GM18520 (cell line): ENCODE results near the gene FRMD4A.

ENCODE experiments used
- ATAC-seq: cut with Tn5 transposase; IDR thresholded peaks from one replicate; pipeline ENCODE4 v1.9.1; 2021; ENCODE audit not compliant: unreplicated experiment

The FRMD4A gene

GRCh38 chr10:14294347-14295059 is 36.2 kb downstream of the FRMD4A start:
- no peak for ATAC-seq

- no peak for ATAC-seq
These were observed 37.2 kb downstream of the FRMD4A start for GRCh38 chr10:14293526-14293925.

DNA sequence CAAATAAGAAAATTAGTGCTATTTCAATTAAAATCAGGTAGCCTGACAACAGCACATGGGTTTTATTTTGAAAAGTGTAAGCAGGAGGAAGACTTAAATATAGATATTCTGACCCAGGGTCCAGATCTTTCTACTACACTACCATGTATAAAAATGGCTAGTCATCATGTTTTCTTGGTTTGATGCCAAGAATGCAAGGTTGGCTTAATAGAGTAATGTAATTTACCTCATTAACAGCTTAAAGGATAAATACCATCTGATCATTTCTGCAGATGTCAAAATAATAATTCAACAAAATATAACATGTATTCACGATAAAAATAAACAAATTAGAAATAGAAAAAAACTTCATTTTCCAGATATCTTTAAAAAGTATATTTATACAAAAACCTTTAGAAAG is 39.4 kb downstream of the FRMD4A start:
- no peak for ATAC-seq

DNA sequence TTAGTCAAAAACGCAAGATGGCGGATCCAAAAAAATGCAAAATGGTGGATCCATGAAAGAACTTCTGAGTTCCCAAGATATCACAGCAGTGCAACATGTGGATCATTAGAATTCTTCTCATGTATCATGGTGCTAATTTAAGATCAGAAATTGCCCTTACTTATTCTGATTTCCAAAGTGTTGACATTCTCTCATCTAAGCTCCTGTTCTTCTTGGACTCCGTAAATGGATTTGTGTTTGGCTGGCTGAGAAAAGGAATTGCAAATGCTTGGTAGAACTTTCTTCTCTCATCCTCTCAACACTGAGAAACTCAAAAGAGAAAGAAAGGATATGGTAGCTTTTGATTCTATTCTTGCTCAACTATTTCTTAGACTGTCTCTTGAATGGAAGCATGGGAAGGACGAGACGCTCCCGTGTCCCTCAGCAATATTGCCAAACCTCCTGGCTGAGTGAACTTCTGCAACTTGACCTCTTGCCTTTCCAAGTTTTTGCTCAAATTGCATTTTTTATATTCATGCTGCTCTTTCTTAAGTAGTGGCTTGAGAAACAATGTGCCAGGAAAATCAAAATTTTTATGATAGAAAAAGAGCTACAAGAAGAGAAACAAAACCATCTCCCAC is 44.7 kb downstream of the FRMD4A start:
- no peak for ATAC-seq

DNA sequence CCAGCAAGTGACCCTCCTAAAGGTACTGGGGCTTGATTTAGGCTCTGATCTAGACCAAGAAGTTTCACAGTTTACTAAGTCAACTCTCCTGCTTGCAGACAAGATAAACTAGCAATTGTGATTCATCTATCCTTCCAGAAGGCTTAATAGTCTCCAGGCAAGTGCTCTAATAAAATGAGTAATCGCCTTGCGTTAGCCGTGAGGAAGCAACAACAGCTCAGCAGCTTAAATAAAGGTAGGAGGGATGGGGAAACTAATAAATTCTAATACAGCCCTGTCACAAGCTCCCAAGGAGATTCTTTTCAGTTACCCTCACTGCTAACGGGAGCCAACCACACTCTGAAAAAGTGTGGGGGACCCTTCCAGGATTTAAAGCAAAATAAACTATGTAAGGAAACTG is 48.4 kb downstream of the FRMD4A start:
- no peak for ATAC-seq

GRCh38 chr10:14278533-14278932 is 52.2 kb downstream of the FRMD4A start:
- ATAC-seq: no peak

DNA sequence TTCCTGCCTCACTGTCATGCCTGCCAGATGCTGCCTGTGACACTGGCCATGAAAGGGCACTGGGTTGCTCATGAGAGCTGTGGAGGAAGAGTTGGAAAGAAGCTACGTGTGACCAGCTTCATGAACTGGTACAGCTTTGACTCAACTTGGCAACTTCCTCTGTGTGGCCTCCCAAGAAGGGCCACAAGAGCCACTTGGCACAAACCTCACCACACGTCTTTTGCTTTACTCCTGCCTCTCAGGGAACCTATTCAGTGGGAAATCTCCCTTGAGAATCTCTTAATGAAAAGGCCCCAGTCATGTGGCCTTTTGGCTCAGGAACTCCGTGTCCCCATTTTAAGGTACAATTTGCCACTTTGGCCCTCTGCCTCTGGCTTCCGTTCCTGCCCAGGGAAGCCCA is 54.5 kb downstream of the FRMD4A start:
- ATAC-seq: no peak

DNA sequence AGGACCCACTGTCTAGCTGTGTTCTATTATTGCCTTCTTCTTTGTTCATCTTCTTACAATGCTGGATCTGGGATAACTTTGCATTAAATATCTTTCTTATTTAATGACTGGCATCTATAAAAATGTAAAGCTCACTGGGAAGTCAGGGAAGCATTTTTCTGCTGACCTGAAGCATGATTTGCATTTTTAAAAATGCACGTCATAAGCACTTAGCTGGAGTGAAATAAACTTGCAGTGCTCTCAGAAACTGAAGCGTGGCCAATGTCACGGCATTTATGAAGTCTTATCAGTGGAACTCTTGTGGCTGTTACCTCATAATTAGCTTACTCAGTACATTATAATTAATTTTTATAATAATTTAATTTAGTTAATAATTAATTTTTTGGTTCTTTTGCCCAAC is 59.1 kb downstream of the FRMD4A start:
- no peak for ATAC-seq

GRCh38 chr10:14270370-14270769 is 60.4 kb downstream of the FRMD4A start:
- no peak for ATAC-seq

GRCh38 chr10:14265709-14266108 is 65.0 kb downstream of the FRMD4A start:
- no peak for ATAC-seq

GRCh38 chr10:14262836-14263425 is 67.8 kb downstream of the FRMD4A start:
- ATAC-seq: no peak

GRCh38 chr10:14261336-14261735 is 69.4 kb downstream of the FRMD4A start:
- no peak for ATAC-seq

GRCh38 chr10:14259696-14260566 is 70.8 kb downstream of the FRMD4A start:
- ATAC-seq: no peak

DNA sequence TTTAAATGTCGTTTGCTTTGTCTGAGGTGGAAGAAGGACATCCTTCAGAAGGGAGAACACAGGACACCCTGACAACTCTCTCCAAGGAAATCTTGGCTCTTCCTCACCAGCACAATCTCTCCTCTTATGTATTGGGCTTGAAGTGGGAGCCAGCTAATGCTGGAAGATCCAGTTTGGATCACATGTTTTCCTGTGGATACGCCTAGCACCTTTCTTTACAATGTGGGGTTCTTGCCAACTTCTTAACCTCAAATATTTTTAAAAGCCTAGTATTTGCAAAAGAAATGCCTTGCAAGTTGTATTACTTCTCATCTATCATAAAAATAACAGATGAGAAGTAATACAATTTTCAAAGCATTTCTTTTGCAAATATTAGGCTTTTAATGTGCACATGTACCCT is 76.4 kb downstream of the FRMD4A start:
- ATAC-seq: no peak

DNA sequence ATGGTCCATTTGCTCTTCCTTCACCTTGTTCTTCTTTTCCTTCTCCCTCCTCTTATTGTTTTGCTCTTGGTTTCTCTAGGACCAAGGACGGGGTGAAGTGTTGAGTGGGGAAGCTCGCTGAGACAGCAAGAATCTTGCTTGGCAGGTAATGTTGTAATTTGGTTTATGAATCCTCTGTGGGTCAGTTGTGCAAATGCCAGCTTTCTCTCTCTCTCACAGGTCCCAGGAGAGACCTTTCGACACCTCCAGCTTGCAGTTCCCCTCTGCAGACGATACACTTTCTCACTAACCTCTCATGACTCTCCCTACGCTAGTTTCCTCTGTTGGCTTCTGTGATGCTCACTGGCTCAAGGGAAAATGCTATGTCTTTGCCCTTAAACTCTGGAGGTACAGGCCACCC is 77.0 kb downstream of the FRMD4A start:
- ATAC-seq: no peak

DNA sequence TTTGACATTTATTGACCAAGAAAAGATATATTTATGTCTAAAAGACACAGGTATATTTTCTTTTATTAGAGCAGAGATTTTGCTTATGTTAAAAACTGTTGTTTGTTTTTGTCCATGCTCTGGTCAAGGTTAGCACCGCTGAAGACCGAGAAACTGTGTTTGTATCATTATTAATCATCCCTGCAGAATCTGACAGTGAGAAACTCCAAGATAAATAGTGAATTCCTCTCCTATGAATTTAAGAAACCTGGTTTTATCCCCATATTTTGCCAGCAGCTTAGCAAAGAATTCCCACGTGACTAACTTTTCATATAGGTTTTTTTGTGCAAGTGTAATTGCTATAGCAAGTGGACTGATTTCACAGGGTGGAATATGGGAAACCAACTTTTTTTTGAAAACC is 77.6 kb downstream of the FRMD4A start:
- no peak for ATAC-seq

DNA sequence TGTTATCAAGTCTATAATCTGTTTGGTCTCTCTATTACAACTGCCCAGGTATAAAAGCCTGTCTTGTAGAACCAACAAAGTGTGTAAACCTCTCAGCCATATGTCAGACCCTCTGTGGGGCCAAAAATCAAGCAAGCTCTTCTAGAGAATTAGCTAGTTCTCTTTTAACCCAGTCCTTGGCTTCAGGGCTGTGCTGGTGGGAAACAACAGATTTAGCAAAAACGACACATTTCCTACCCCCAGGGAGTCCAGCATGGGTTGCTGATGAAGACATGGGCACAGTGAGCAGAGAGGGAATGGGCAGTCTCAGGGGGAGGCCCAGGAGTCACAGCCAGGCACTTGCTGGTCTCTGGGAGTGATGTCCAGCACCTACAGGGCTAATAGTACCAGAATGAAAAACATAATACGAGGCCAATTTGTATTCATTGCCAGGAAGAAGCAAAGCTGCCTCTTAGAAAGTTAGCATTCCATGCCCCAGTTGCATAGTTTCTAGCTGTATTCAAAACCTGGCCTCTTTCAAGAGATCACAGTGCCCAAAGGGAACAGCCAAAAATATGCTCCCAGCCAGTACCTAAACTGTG is 80.1 kb downstream of the FRMD4A start:
- no peak for ATAC-seq

DNA sequence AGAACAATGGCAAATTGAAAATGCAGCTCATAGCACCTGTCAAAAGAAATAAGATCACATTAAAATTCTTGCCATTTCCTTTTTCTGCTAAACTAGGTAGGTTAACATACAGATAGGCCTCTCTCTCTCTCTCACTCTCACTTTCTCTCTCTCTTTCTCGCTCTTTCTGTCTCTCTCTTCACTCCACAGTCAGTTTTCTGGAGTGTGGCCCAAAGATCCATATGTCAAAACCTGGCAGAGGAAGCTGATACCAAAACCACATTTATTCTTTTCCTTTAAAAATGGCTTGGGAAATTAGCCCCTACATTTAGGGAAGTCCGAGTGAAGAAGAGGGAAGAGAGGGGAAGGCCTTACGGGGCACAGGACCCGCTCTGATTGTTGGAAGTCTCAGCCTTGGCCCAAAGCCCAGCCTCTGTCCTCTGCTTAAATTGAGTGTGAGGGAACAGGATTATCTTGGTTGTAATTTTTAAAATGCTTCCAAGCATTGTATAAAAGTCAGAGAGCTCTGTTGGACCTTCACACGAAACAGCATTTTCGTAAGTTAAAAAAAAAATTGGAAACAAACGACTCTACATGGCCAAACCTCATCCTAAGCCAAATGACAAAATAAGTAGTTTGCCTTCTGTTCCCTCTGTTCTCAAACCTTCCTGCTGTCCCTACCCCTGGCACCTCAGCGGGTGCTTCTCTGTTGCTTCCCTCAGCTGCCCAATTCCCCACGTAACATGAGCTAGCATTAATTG is 83.2 kb downstream of the FRMD4A start:
- ATAC-seq: no peak

DNA sequence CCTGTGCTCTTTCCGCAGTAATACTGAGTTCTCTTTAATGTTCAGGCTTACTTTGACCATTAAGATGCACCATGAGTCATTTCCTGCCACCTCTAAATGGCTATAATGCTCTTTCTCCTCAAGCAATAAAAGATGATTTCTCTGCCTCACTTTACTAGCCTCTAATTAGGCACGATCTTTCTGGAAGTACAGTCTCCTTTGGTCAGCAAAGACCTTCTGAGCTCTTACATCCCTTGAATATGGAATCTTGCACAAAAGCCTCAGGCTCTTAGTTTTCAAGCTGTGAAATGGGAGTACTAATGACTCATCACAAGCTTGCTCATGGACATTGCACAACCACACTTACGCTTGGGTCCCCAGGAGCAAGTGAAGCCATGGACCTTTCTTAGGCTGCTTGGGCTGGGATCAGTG is 85.9 kb downstream of the FRMD4A start:
- no peak for ATAC-seq

DNA sequence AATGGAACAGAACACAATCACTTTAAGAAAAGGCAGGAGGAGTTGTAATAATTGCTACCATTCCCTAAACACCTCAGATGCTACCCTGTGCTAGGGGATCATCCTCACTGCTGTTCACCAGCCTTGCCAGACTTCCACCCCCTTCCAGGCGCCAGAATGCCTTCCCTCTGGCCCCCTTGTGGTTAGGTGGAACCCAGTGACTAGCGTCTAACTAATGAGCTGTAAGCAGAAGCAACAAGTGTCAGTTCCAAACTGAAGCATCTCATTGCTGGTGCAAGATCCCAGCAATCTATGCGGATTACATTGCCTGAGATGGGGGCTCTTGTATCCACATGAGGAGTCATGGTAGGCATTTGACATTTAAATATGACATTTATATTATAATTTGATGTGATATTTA is 86.6 kb downstream of the FRMD4A start:
- no peak for ATAC-seq

GRCh38 chr10:14243221-14243620 is 87.5 kb downstream of the FRMD4A start:
- no peak for ATAC-seq
